Urinary bladder (tissue), 4 donors: ENCODE measurements around the gene SORCS2. TPM values are rescaled to one million over a fixed set of nuclear protein-coding genes. Genes with fewer than 3 reads are reported as not detected.

ENCODE experiments used
- DNase-seq: peaks from one replicate; pipeline ENCODE4 v3.0.0-alpha.2; 2015; ENCODE audit errors: extremely low spot score
- H3K27ac ChIP-seq: one replicate; pipeline ENCODE4 v1.5.1; 2013; ENCODE audit warnings: low read depth, mild to moderate bottlenecking, moderate library complexity
- H3K36me3 ChIP-seq: one replicate; pipeline ENCODE4 v1.6.1; 2013; ENCODE audit warnings: mild to moderate bottlenecking, moderate library complexity; ENCODE audit not compliant: insufficient read depth
- H3K4me1 ChIP-seq: one replicate; pipeline ENCODE4 v1.6.1; 2013; ENCODE audit warnings: mild to moderate bottlenecking, moderate library complexity; ENCODE audit not compliant: insufficient read depth
- H3K4me3 ChIP-seq: one replicate; pipeline ENCODE4 v1.5.1; 2013; ENCODE audit warnings: low read depth, low read length
- WGBS: extraction: QIAGEN DNeasy Blood & Tissue Kit; methylation state at CpG from one replicate; pipeline ENCODE4 v1.1.7; 2013; 5-methylcytosine and 5-hydroxymethylcytosine counted together
- polyA plus RNA-seq: library from polyadenylated mRNA; stranded (reverse); fragments of 200-250 nt; gene quantifications from one replicate; pipeline ENCODE4 v1.2.3, GENCODE V29; 2013
- total RNA-seq: library from RNA; depleted of rRNA; stranded (reverse); fragments of >200 nt; gene quantifications from one replicate; pipeline ENCODE4 v1.2.3, GENCODE V29; 2014
- donor health status: healthy with polysubstance abuse.
- donor health status: healthy.

The SORCS2 gene
- total and polyA plus RNA-seq, 2 donors = 5.3 to 10.8 TPM

DNA sequence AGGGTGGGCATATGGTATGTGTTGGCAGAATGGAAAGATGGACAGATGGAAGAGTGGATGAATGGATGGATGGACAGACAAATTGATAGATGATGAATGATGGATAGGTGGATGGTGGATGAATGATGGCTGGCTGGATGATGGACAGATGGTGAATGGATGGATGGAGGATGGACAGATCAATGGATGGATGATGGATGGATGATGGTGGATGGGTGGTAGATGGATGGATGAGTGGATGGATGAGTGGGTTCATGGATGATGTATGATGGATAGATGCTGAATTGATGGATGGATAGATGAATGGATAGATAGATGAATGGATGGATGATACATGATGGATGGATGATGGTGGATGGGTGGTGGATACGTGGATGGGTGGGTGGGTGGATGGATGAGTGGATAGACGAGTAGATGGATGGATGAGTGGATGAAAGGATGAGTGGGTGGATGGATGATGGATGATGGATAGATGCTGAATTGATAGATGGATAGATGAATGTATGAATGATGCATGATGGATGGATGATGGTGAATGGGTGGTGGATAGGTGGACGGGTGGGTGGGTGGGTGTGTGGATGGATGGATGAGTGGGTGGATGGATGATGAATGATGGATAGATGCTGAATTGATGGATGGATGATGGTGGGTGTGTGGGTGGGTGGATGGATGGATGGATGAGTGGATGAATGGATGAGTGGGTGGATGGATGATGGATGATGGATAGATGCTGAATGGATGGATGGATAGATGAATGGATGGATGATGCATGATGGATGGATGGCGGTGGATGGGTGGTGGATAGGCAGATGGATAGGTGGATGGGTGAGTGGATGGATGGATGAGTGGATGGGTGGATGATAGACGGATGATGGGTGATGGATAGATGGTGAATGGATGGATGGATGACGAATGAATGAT lies 497.7 kb downstream of the SORCS2 start:
- 89% methylated on average over 6 of the region's 6 CpGs for WGBS
- Histone ChIP-seq H3K36me3 (no peaks in the 10 kb centered on the region), H3K4me1 (no peaks in the 10 kb centered on the region), H3K27ac (no peak overlapping the region), H3K4me3 (no peak overlapping the region)
- no peak for DNase-seq

GRCh38 chr4:7691061-7691460 lies 498.7 kb downstream of the SORCS2 start:
- Histone ChIP-seq H3K36me3 (no peaks in the 10 kb centered on the region), H3K4me3 (no peak overlapping the region), H3K27ac (no peak overlapping the region), H3K4me1 (no peaks in the 10 kb centered on the region)
- DNase-seq = no peak
- WGBS = 94% methylated on average over 6 of the region's 6 CpGs

DNA sequence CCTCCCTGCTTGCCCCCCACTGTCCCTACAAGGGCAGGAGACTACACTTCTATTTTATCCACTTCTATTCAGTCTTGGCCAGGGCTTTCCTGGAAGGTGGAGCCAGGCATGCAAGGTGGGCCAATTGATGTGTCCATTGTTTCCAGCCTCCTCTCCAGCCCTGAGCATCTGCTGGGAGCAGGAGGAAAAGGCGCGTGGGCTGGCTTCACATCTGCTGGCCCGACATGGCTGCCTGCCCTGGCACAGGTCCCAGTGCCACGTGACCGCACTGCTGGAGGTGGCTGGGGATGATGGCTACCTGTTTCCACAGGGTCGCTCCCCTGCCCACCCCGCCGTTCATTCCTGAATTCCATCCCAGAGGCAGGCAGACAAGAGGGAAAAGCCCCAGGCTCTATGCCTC lies 499.6 kb downstream of the SORCS2 start:
- no peak for DNase-seq
- Histone ChIP-seq H3K27ac (no peak overlapping the region), H3K4me1 (no peaks in the 10 kb centered on the region), H3K4me3 (no peak overlapping the region), H3K36me3 (no peaks in the 10 kb centered on the region)
- WGBS = 60% methylated on average over 8 of the region's 8 CpGs

- no peak for DNase-seq
- Histone ChIP-seq H3K4me3 (no peak overlapping the region), H3K4me1 (no peaks in the 10 kb centered on the region), H3K27ac (no peak overlapping the region), H3K36me3 (no peaks in the 10 kb centered on the region)
- WGBS = 92% methylated on average over 18 of the region's 18 CpGs
Measured at GRCh38 chr4:7692451-7693236, 500.3 kb downstream of the SORCS2 start.

- H3K4me1 ChIP-seq = no peaks in the 10 kb centered on the region
- no peak overlapping the region for H3K4me3 ChIP-seq
- no peak overlapping the region for H3K27ac ChIP-seq
- H3K36me3 ChIP-seq = no peaks in the 10 kb centered on the region
- WGBS = 89% methylated on average over 6 of the region's 6 CpGs
- DNase-seq = no peak
Measured at GRCh38 chr4:7693237-7693608, 500.9 kb downstream of the SORCS2 start.

- Histone ChIP-seq H3K4me3 (no peak overlapping the region), H3K4me1 (no peaks in the 10 kb centered on the region), H3K36me3 (no peaks in the 10 kb centered on the region), H3K27ac (no peak overlapping the region)
- no peak for DNase-seq
- WGBS = 96% methylated on average over 12 of the region's 12 CpGs
Measured at GRCh38 chr4:7693711-7694110, 501.4 kb downstream of the SORCS2 start.

- Histone ChIP-seq H3K4me3 (no peak overlapping the region), H3K4me1 (no peaks in the 10 kb centered on the region), H3K27ac (no peak overlapping the region), H3K36me3 (no peaks in the 10 kb centered on the region)
- WGBS = 86% methylated on average over 13 of the region's 13 CpGs
- no peak for DNase-seq
Measured at GRCh38 chr4:7694324-7694723, 502.0 kb downstream of the SORCS2 start.

GRCh38 chr4:7697343-7697742 lies 505.0 kb downstream of the SORCS2 start:
- H3K27ac ChIP-seq = no peak overlapping the region
- no peak for DNase-seq
- no peaks in the 10 kb centered on the region for H3K36me3 ChIP-seq
- no peaks in the 10 kb centered on the region for H3K4me1 ChIP-seq
- H3K4me3 ChIP-seq = no peak overlapping the region
- 66% methylated on average over 8 of the region's 8 CpGs for WGBS

DNA sequence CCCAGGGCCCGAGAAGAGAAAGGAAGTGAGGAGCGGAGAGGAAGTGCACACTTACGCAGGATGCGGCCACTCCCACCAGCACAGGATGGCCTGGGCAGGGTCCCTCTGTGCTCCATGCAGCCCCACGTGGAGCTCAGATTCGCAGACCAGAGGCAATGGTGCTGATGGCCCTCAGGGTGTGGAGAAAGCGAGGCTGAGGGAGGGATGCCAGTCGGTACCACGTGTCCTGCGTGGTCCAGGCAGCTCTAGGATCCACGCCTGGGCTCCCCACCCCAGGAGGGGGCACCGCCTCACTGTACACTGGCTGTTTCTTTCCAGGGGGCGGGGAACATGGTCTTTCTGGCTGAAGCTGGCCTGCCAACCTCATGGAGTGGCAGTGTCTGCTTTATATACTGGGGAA lies 505.5 kb downstream of the SORCS2 start:
- H3K27ac ChIP-seq = no peak overlapping the region
- 90% methylated on average over 13 of the region's 13 CpGs for WGBS

GRCh38 chr4:7698584-7698983 lies 506.2 kb downstream of the SORCS2 start:
- no peak for DNase-seq
- no peaks in the 10 kb centered on the region for H3K4me1 ChIP-seq
- H3K4me3 ChIP-seq = no peak overlapping the region
- 76% methylated on average over 12 of the region's 12 CpGs for WGBS
- no peak overlapping the region for H3K27ac ChIP-seq
- H3K36me3 ChIP-seq = no peaks in the 10 kb centered on the region

More for the DNA sequence above, 505.5 kb downstream of the SORCS2 start:
- DNase-seq = no peak
- Histone ChIP-seq H3K4me3 (no peak overlapping the region), H3K4me1 (no peaks in the 10 kb centered on the region), H3K36me3 (no peaks in the 10 kb centered on the region)

DNA sequence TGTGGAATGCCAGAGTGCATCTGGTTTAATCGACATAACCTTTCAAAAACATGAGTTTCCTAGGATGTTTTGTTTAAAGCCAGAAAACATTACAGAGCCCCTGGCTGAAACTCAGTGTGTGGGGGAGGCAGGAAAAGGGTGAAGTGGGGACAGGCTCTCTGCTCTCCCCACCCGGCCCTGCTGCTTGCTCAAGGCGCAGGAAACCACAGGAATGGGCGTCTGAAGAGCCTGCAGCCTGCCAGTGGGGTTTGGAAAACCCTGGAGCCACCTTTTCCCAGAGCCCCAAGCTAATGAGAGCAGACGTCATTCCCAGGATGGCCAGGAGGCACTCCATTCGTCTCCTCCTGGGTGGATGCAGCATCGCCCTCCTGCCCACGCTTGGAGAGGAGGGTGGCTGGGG lies 506.7 kb downstream of the SORCS2 start:
- DNase-seq = no peak
- Histone ChIP-seq H3K36me3 (no peaks in the 10 kb centered on the region), H3K27ac (no peak overlapping the region), H3K4me3 (no peak overlapping the region), H3K4me1 (no peaks in the 10 kb centered on the region)
- WGBS = 55% methylated on average over 8 of the region's 8 CpGs

GRCh38 chr4:7699825-7700224 lies 507.5 kb downstream of the SORCS2 start:
- Histone ChIP-seq H3K4me3 (no peak overlapping the region), H3K27ac (no peak overlapping the region), H3K36me3 (no peaks in the 10 kb centered on the region), H3K4me1 (no peaks in the 10 kb centered on the region)
- WGBS = 91% methylated on average over 10 of the region's 10 CpGs
- no peak for DNase-seq

DNA sequence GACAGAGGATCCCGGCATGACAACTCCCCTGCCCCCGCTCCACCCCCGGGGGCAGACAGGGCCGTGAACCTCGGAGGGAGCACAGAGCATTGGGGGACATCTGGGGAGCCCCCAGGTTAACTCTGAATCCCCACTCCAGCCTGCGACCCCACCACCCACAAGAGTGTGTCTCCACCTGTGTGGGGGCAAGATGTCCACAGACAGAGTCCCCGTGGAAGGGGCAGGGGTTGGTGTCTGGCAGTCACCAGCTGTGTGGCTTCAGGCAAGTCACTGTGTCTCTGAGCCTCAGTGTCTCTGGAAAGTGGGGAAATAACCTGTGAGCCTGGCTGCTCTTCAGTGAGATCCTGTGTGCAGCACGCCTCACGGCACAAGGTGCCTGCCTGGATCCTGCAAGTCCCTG lies 508.3 kb downstream of the SORCS2 start:
- WGBS = 83% methylated on average over 9 of the region's 9 CpGs
- DNase-seq = no peak
- H3K27ac ChIP-seq = no peak overlapping the region
- H3K4me3 ChIP-seq = no peak overlapping the region
- H3K36me3 ChIP-seq = no peaks in the 10 kb centered on the region
- no peaks in the 10 kb centered on the region for H3K4me1 ChIP-seq
